Activated CD4-positive, alpha-beta memory T cell treated with anti-CD3 and anti-CD28 coated beads for 36 hours (primary cell): Measurements from ENCODE around the gene OST4. TPM values are rescaled to one million over a fixed set of nuclear protein-coding genes. Genes with fewer than 3 reads are reported as not detected.

Experiments
- CTCF ChIA-PET: fragments of 350-600 bp; sonication (Branson Sonifier 250); formaldehyde crosslinking; loops from one replicate; lab custom pipeline; 2021; ENCODE audit warnings: antibody characterized with exemption, inconsistent platforms; lab: Charles Lee
- POLR2A ChIA-PET: fragments of 350-600 bp; sonication (Branson Sonifier 250); formaldehyde crosslinking; loops from one replicate; lab custom pipeline; 2021; ENCODE audit warnings: antibody characterized with exemption; lab: Charles Lee
- DNase-seq: peaks from one replicate; pipeline ENCODE4 v3.0.0-alpha.2; 2020
- H3K27ac Mint-ChIP-seq: one replicate; pipeline ENCODE4 v1.8.0; 2021; ENCODE audit warnings: mixed read lengths
- H3K27me3 Mint-ChIP-seq: one replicate; pipeline ENCODE4 v1.8.0; 2021; ENCODE audit warnings: mixed read lengths
- H3K36me3 Mint-ChIP-seq: one replicate; pipeline ENCODE4 v1.8.0; 2021; ENCODE audit warnings: mixed read lengths
- H3K4me1 Mint-ChIP-seq: one replicate; pipeline ENCODE4 v1.8.0; 2021; ENCODE audit warnings: low read depth, mixed read lengths
- H3K4me3 Mint-ChIP-seq: one replicate; pipeline ENCODE4 v1.8.0; 2021; ENCODE audit warnings: mild to moderate bottlenecking, mixed read lengths
- H3K9me3 Mint-ChIP-seq: one replicate; pipeline ENCODE4 v1.8.0; 2021; ENCODE audit warnings: mixed read lengths
- intact Hi-C: fragments of 100-400 bp; cut with micrococcal nuclease; formaldehyde crosslinking; loops from one replicate; pipeline ENCODE4 v1.15.1; 2023
- total RNA-seq, 2 experiments: library from RNA; stranded (reverse); gene quantifications; one replicate each; pipeline ENCODE4 v1.2.3, GENCODE V29; 2021

OST4 gene
- total RNA-seq, 2 experiments from 2014 or later = 307 to 310 TPM

DNA sequence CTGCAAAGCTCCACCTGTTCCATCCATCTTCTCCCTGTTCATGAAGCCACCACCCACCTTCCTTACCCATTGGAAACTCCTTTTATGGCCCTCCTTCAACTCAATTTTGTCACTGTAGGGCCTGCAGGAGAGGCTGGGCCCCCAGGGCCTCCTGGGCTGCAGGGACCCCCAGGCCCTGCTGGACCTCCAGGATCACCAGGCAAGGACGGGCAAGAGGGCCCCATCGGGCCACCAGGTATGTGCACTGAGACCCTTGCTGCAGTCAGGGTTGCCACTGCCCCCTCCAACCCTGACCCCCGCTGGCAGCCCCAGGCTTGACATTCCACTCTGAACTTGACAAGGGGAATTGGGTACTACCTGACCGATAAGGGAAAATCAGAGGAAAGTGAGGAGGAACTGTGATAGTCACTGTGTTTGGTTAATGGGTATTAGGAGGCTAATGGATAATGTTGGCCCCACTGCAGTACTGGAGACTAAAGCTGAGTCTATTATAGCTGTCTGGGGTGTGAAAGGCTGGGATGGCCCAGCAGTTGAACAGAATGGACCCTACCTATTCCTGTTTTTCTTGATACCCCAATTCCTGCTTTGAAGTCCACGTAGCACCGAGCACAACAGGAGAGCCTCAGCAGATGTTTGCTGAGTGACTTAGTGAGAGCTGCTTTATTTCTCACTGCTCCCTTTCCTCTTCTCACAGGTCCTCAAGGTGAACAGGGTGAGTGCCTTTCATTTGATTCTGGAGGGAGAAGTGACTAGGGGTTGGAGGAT, 13.0 kb upstream of the OST4 start:
- no peak for DNase-seq
- H3K4me3 Mint-ChIP-seq = peak overlapping the region; percentile 81
- ChIA-PET CTCF (interaction anchor here (1.3 to 3.3 kb wide), 6 partner anchors 9 to 123 kb away, joined by 3 to 20 read pairs (median 6); partner anchors contain the start of gene OST4), POLR2A (no interaction called here)
- H3K36me3 Mint-ChIP-seq = no peaks in the 10 kb centered on the region
- H3K27me3 Mint-ChIP-seq = no peaks in the 10 kb centered on the region
- H3K4me1 Mint-ChIP-seq = peaks cover 26% of the 10 kb centered on the region
- intact Hi-C loops = loop anchor here (5.0 kb wide), 2 partner anchors 48 to 128 kb away; partner anchors contain the start of genes ATRAID, PREB and SLC5A6
- no peak overlapping the region for H3K27ac Mint-ChIP-seq
- H3K9me3 Mint-ChIP-seq = no peaks in the 10 kb centered on the region

DNA sequence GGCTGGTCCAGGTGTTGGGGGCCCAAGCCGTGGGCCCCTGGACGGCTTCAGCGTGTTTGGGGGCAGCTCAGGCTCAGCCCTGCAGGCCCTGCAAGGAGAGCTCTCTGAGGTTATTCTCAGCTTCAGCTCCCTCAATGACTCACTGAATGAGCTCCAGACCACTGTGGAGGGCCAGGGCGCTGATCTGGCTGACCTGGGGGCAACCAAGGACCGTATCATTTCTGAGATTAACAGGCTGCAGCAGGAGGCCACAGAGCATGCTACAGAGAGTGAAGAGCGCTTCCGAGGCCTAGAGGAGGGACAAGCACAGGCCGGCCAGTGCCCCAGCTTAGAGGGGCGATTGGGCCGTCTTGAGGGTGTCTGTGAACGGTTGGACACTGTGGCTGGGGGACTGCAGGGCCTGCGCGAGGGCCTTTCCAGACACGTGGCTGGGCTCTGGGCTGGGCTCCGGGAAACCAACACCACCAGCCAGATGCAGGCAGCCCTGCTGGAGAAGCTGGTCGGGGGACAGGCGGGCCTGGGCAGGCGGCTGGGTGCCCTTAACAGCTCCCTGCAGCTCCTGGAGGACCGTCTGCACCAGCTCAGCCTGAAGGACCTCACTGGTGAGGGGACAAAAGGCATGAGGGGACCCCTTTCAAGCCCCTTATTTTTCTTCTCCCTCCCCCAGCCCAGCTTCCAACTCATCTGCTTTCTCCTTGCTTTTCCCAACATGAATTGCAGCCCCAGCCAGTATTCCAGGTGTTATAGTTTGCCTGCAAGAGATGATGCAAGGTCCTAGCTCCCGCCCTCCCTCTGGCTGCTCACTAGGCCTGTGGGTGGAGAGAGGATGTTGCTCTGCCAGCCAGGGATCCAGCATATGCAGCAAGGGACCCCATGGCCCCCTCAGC, 12.2 kb upstream of the OST4 start:
- H3K4me3 Mint-ChIP-seq = no peak overlapping the region
- H3K27ac Mint-ChIP-seq = no peak overlapping the region
- no peaks in the 10 kb centered on the region for H3K9me3 Mint-ChIP-seq
- CTCF ChIA-PET = interaction anchor here (1.8 to 4.6 kb wide), 3 partner anchors 11 to 122 kb away, joined by 5 to 29 read pairs (median 7); partner anchors contain the start of gene OST4
- POLR2A ChIA-PET = interaction anchor here (0.9 to 3.2 kb wide), 2 partner anchors 23 to 32 kb away, joined by 3 to 19 read pairs; partner anchors contain the start of gene AGBL5
- no peak for DNase-seq
- no peaks in the 10 kb centered on the region for H3K36me3 Mint-ChIP-seq
- intact Hi-C loops = no loop called here
- peaks cover 26% of the 10 kb centered on the region for H3K4me1 Mint-ChIP-seq
- H3K27me3 Mint-ChIP-seq = no peaks in the 10 kb centered on the region

DNA sequence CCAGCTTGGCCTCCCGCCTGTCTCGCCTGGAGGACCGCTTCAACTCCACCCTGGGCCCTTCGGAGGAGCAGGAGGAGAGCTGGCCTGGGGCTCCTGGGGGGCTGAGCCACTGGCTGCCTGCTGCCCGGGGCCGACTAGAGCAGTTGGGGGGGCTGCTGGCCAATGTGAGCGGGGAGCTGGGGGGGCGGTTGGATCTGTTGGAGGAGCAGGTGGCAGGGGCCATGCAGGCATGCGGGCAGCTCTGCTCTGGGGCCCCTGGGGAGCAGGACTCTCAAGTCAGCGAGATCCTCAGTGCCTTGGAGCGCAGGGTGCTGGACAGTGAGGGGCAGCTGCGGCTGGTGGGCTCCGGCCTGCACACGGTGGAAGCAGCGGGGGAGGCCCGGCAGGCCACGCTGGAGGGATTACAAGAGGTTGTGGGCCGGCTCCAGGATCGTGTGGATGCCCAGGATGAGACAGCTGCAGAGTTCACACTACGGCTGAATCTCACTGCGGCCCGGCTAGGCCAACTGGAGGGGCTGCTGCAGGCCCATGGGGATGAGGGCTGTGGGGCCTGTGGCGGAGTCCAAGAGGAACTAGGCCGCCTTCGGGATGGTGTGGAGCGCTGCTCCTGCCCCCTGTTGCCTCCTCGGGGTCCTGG, 11.4 kb upstream of the OST4 start:
- no peaks in the 10 kb centered on the region for H3K27me3 Mint-ChIP-seq
- POLR2A ChIA-PET = interaction anchor here (0.9 to 3.2 kb wide), 3 partner anchors 11 to 32 kb away, joined by 3 to 21 read pairs (median 19); partner anchors contain the start of genes AGBL5 and OST4
- H3K9me3 Mint-ChIP-seq = no peaks in the 10 kb centered on the region
- intact Hi-C loops = no loop called here
- CTCF ChIA-PET = interaction anchor here (1.2 to 4.6 kb wide), 4 partner anchors 11 to 121 kb away, joined by 3 to 29 read pairs (median 6); partner anchors contain the start of gene OST4
- no peaks in the 10 kb centered on the region for H3K36me3 Mint-ChIP-seq
- no peak overlapping the region for H3K4me3 Mint-ChIP-seq
- no peak for DNase-seq
- peaks cover 26% of the 10 kb centered on the region for H3K4me1 Mint-ChIP-seq
- H3K27ac Mint-ChIP-seq = no peak overlapping the region

DNA sequence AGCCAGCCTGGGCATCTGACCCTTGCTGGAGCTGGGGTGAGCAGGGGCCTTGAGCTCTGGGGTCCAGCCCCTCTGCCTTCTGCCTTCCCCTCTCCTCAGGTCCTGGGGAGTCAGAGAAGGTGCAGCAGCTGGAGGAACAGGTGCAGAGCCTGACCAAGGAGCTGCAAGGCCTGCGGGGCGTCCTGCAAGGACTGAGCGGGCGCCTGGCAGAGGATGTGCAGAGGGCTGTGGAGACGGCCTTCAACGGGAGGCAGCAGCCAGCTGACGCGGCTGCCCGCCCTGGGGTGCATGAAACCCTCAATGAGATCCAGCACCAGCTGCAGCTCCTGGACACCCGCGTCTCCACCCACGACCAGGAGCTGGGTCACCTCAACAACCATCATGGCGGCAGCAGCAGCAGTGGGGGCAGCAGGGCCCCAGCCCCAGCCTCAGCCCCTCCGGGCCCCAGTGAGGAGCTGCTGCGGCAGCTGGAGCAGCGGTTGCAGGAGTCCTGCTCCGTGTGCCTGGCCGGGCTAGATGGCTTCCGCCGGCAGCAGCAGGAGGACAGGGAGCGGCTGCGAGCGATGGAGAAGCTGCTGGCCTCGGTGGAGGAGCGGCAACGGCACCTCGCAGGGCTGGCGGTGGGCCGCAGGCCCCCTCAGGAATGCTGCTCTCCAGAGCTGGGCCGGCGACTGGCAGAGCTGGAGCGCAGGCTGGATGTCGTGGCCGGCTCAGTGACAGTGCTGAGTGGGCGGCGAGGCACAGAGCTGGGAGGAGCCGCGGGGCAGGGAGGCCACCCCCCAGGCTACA, 10.7 kb upstream of the OST4 start:
- Mint-ChIP-seq H3K4me1 (peaks cover 20% of the 10 kb centered on the region), H3K27me3 (no peaks in the 10 kb centered on the region), H3K36me3 (no peaks in the 10 kb centered on the region), H3K27ac (peak overlapping the region; percentile 90), H3K9me3 (no peaks in the 10 kb centered on the region), H3K4me3 (no peak overlapping the region)
- POLR2A ChIA-PET = interaction anchor here (1.1 to 3.2 kb wide), 3 partner anchors 10 to 130 kb away, joined by 3 to 21 read pairs (median 19); partner anchors contain the start of genes AGBL5, ATRAID, OST4 and SLC5A6
- intact Hi-C loops = loop anchor here (1.0 kb wide), 5 partner anchors 11 to 121 kb away; partner anchors contain the start of genes AGBL5, MAPRE3, OST4 and TMEM214
- CTCF ChIA-PET = interaction anchor here (0.9 to 4.6 kb wide), 6 partner anchors 10 to 120 kb away, joined by 3 to 29 read pairs (median 6); partner anchors contain the start of genes AGBL5 and OST4
- DNase-seq = no peak

DNA sequence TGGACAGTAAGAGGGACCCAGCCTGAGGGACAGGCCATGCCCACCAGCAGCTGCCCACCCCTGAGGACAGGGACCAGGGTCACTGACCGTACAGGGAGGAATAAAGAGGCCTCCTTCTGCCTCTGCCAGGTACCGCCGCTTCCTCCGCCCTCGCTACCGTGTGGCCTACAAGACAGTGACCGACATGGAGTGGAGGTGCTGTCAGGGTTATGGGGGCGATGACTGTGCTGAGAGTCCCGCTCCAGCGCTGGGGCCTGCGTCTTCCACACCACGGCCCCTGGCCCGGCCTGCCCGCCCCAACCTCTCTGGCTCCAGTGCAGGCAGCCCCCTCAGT, 9.1 kb upstream of the OST4 start:
- intact Hi-C loops = no loop called here
- H3K4me3 Mint-ChIP-seq = peak overlapping the region; percentile 63

DNA sequence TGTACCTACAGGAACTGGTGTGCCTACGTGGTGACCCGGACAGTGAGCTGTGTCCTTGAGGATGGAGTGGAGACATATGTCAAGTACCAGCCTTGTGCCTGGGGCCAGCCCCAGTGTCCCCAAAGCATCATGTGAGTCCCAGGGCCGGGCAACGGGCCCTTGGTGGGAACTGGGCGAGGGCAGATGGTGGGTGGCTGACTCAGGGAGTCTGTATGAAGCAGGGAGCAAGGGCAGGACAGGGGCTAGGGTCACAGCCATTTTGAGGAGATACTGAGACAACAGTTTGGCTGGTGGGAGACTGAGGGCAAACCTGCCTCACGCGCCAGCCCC, 8.7 kb upstream of the OST4 start:
- no peak for DNase-seq
- Mint-ChIP-seq H3K4me3 (no peak overlapping the region), H3K4me1 (peaks cover 27% of the 10 kb centered on the region), H3K27me3 (no peaks in the 10 kb centered on the region), H3K36me3 (no peaks in the 10 kb centered on the region), H3K9me3 (no peaks in the 10 kb centered on the region), H3K27ac (peak overlapping the region; percentile 44)
- ChIA-PET CTCF (interaction anchor here (1.0 to 4.6 kb wide), 3 partner anchors 8 to 29 kb away, joined by 3 to 29 read pairs (median 12); partner anchors contain the start of genes AGBL5 and OST4), POLR2A (interaction anchor here (2.5 kb wide), 1 partner anchor 8 kb away, joined by 21 read pairs; the partner anchor contains the start of gene OST4)
- intact Hi-C loops = no loop called here

More for the DNA sequence above, 9.1 kb upstream of the OST4 start:
- DNase-seq = no peak
- POLR2A ChIA-PET = interaction anchor here (0.6 to 3.2 kb wide), 3 partner anchors 9 to 547 kb away, joined by 3 to 21 read pairs (median 19); partner anchors contain the start of genes AGBL5 and OST4
- H3K36me3 Mint-ChIP-seq = no peaks in the 10 kb centered on the region
- no peaks in the 10 kb centered on the region for H3K27me3 Mint-ChIP-seq
- H3K9me3 Mint-ChIP-seq = no peaks in the 10 kb centered on the region
- H3K27ac Mint-ChIP-seq = peak overlapping the region; percentile 90
- CTCF ChIA-PET = interaction anchor here (1.0 to 4.6 kb wide), 6 partner anchors 8 to 79 kb away, joined by 3 to 29 read pairs (median 4); partner anchors contain the start of genes AGBL5 and OST4
- peaks cover 27% of the 10 kb centered on the region for H3K4me1 Mint-ChIP-seq

DNA sequence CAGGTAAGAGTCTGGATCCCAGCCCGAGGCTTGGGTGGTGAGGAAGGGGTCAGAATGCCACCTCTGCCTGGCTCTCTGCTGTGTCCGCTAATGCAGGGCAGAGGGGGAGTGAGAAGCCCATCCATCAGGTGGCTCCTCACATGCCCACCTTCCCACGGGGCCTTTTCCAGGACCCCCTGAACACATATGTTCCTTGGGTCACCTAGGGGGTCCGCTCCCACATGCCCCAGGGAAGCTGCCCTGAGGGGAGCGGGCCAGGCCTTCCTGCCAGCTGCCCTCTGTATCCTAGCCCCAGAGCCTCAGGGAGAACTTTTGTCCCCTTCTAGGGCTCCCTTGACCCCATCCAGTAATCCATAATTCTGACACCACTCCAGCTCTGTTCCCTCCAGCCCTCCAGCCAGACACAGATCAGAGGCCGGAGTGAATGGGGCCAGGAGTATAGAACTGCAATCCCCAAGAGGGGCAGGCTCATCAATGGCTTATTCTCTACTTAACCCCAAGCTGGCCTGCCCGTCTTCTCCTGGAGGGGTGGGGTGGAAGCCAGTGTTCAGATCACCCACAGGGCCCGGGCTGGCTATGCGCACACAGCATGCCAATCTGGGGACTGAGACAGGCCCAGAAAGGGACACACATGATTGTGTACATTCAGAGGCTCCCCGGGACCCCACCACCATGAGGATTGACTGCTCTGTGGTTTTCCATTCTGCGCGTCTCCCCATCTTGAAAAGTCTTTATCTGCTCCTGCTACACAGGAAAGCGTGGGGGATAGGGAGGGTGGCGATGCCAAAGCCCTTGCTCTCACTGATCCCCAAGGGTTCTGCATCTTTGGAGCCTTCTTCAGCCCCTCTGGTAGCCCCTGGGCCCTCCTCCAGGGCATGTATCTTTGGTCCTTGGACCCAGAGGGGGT, 8.0 kb upstream of the OST4 start:
- POLR2A ChIA-PET = no interaction called here

DNA sequence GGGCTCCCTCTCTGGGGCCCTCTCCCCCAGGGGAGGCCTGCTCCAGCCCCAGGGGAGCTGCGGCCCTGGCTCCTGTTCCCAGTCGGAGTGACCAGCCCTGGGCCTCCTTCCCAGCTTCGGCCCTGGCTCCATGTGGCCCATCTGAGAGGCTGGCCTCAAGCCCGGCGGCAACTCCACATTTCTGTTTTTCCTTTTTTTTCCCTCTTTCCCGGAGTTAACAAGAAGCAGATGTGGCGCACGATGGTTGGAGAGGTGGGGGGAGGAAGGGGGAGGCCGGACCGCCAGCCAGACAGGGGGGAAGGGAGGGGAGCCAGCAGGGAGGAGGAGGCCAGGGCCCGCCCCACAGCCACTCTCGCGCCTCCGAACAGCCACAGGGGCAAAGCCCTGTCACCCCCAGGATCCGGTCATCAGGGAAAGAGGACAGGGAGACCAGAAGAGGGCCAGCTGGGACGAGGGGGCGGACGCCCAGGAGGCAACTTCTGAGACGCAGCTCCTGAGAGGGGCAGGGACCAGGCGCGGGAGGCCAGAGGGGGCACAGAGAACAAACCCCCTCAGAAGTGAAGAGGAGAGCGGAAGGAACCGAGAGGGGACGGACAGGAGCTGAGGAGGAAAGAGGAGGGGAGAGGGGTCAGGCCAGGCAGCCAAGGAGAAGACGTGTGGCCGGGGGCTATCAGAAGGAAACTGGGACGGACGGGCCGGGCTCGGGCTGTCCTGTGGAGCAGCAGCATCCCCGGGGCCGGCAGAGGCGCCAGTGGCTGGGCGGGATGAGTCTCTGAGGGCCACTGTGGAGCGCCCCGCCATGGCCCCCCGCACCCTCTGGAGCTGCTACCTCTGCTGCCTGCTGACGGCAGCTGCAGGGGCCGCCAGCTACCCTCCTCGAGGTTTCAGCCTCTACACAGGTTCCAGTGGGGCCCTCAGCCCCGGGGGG, 7.1 kb upstream of the OST4 start, which contains the start of gene EMILIN1:
Gene EMILIN1 (plus strand): TSS at position 349 of the 928 bp plus-strand sequence. CDS start 451 bp downstream, at position 800.
- DNase-seq = no peak
- Mint-ChIP-seq H3K36me3 (no peaks in the 10 kb centered on the region), H3K27ac (no peak within 1 kb of the TSS), H3K4me3 (no peak within 1 kb of the TSS), H3K27me3 (no peaks in the 10 kb centered on the region), H3K4me1 (peaks cover 39% of the 10 kb centered on the region), H3K9me3 (no peaks in the 10 kb centered on the region)
- intact Hi-C loops = no loop called here
- CTCF ChIA-PET = no interaction called here
- POLR2A ChIA-PET = no interaction called here

More for the DNA sequence above, 8.0 kb upstream of the OST4 start:
- Mint-ChIP-seq H3K4me1 (peaks cover 32% of the 10 kb centered on the region), H3K27ac (peak overlapping the region; percentile 44), H3K9me3 (no peaks in the 10 kb centered on the region), H3K4me3 (no peak overlapping the region), H3K27me3 (no peaks in the 10 kb centered on the region), H3K36me3 (no peaks in the 10 kb centered on the region)
- no peak for DNase-seq
- CTCF ChIA-PET = interaction anchor here (1.0 to 4.6 kb wide), 2 partner anchors 7 to 13 kb away, joined by 3 to 29 read pairs; partner anchors contain the start of gene OST4
- intact Hi-C loops = no loop called here

DNA sequence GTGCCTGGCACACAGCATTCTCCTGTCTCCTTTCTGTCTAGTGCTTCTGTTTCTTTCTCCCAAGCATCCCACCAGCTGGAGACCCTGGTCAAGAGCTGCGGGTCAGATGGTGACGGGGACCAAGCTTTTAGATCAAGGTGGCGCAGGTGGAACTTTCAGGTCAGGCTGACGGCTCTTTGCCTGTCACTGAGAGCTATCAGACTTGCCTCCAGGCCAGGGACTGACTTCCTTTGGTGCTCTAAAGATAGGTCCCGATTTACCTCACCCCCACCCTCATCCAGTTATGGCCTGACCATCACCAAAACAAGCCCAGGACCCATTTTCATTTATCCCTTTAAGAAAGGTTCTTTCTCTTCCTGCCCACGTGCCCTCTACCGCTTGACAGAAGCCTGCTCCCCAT, 5.8 kb upstream of the OST4 start:
- POLR2A ChIA-PET = interaction anchor here (1.1 kb wide), 1 partner anchor 26 kb away, joined by 3 read pairs; the partner anchor contains the start of gene AGBL5
- no peaks in the 10 kb centered on the region for H3K36me3 Mint-ChIP-seq
- H3K4me3 Mint-ChIP-seq = peak overlapping the region; percentile 10
- H3K4me1 Mint-ChIP-seq = peaks cover 49% of the 10 kb centered on the region
- CTCF ChIA-PET = interaction anchor here (0.8 kb wide), 1 partner anchor 115 kb away, joined by 6 read pairs; no protein-coding TSS in a partner anchor
- intact Hi-C loops = no loop called here
- H3K27me3 Mint-ChIP-seq = no peaks in the 10 kb centered on the region
- no peaks in the 10 kb centered on the region for H3K9me3 Mint-ChIP-seq
- no peak for DNase-seq
- no peak overlapping the region for H3K27ac Mint-ChIP-seq
